Femur (tissue), 1 donor: ENCODE measurements around the gene S100A3.
"Not testable (repeated sequence)": the region's sequence is repeated elsewhere in the genome, so short reads cannot be mapped to it uniquely, and the experiment has no call there.

Source experiments
- DNase-seq: peaks from one replicate; pipeline ENCODE4 v3.0.0-alpha.2; 2017

Gene S100A3

GRCh38 chr1:153568367-153569099 lies 19.5 kb upstream of the S100A3 start:
- DNase-seq = peak; percentile 92

GRCh38 chr1:153567621-153568366 lies 18.7 kb upstream of the S100A3 start:
- peak; percentile 24 for DNase-seq

DNA sequence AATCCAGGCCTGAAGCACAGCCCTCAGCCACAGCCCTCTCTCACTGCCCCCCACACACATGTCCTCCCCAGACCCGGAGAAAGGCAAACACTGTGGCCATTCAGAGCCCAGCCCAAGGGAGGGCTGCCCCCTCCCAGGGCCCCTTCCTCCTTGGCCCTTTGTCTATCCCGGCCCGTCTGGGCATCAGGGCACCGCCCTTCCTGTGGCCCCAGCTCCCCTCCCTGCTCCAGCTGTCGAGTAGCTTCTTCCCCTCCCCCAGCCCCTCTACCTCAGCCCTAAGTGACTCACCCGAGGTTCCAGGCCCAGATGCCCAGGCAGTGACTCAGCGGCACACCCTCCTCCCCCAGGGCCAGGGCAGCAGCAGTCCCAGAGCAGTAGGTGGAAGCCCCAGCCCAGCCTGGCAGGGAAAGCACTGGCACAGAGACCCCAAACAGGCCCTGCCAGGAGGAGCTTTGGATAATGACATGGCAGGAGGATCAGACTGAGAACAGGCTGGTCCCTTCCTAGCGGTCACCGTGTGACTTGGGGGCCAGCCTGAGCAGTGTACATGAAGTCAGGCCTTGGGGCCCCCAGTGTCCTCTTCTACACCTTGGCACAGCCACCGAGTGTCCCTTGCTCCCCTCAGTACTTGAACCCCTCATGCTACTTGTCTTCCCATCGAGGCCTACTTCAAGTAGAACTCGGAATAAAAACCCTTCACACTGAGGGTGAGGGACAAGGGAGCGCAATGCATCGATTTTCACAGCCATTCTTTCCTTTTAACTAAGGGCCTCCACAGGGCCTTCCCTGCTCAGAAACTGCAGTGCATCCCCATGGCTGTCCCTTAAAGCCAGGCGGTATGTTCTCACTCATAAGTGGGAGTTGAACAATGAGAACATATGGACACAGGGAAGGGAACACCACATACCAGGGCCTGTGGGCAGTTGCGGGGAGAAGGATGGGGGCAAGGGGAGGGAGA lies 17.6 kb upstream of the S100A3 start:
- peak; percentile 94 for DNase-seq

DNA sequence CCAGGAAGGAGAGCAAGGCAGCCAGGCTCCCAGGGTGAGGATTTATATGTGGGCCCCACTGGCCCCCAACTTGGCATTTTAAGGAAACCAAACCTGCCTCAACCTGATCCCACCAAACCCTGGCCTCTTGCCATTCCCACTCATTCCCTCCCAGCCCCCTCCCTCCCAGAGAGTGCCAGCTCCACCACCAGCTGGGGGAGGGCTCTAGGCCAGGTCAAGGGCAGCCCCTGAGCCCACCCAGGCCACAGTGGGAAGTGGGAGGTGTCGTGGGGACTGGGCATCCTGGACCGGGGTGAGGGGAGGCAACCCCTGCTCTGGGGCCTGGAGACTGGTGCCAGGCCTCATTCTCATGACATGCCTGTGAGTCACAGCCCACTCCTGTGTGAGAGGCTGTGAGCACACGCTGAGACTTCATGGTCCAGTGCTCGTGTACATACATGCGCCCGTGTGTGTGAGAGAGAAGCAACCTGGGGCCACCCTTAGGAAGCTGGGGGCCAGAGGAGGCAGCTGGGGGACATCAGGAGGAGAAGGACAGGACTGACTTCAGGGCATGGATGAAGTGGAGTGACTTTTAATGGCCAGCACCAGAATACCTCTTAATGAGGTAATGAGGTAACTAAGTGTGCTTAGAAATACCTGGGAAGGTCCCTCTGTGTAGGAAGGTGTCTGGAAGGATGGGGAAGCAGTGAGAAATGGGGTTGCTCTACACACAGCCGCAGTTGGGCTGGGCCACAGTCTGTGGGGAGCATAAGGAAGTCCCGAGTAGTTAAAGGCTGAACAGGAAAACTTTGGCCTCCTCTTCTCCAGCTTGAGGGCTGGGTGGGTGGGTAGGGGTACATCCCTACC lies 16.7 kb upstream of the S100A3 start, which contains the start of gene S100A2:
Gene S100A2, minus strand, starts transcription at position 316 of the 846 bp plus-strand sequence. CDS start 1,967 bp downstream, outside the sequence.
- peak; percentile 55 for DNase-seq

DNA sequence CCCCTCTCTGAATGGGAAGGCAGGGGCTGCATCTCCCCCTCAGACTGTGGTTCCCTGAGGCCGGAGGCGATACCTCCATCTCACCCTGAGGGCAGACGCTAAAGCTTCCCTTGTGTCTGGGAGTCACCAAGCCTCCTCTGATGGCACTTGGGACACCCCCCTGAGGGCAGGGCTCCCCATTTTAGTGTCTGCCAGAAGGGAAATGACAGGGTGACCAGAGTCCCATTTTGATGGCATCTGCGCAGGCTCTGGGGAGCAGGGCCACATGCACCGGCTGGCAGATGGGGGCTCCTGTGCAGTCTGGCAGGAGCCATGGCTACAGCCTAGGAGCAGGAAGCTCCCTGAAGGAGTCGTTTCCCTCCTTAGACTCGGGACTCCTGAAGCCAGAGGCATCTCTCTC lies 14.9 kb upstream of the S100A3 start:
- no peak for DNase-seq

DNA sequence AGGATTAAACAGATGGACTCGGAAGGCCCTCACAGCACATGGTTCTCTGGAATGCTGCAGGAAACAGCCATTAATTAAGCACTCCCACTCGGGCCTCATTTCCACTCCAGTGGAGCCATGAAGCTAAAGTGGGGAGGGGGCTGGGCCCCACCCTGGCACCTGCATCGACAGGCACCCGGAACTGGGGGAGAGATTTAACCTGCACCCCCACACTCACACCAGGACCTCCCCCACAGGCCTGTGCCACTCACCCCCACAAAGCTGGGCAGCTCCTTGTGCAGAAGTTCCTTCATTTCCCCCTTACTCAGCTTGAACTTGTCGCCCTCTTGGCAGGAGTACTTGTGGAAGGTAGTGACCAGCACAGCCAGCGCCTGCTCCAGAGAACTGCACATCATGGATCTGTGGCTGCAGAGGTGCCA lies 14.4 kb upstream of the S100A3 start:
- DNase-seq = no peak

DNA sequence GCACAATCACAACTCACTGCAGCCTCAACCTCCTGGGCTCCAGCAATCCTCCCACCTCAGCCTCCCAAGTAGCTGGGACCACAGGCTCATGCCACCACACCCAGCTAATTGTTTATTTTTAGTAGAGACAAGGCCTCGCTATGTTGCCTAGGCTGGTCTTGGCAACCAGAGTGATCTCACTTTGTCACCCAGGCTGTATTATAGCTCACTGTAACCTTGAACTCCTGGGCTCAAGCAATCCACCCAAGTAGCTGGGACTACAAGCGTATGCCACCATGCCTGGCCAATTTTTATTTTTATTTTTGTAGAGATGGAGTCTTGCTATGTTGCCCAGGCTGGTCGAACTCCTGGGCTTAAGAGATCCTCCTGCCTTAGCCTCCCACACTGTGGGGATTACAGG lies 13.0 kb upstream of the S100A3 start:
- not testable (repeated sequence) for DNase-seq

DNA sequence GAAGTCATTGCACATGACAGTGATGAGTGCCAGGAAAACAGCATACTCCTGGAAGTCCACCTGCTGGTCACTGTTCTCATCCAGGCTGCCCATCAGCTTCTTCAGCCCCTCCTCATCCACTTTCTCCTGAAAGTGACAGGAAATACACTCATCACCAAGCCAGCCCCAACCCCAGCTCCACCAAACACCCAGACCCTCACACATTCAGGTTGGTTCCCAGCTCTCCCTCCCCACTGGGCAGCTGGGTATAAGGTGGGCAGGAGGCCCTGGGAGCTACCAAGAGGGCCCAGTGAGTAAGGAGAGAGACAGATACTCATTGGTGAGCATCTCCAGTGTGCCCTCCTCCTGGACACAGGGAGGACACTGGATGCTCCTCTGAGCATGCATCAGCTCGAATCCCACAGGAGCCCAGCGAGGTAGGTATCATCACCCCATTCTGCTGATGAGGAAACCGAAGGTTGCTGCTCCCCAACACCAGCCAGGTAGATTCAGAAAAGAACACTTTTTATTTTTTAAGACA lies 12.5 kb upstream of the S100A3 start:
- no peak for DNase-seq

DNA sequence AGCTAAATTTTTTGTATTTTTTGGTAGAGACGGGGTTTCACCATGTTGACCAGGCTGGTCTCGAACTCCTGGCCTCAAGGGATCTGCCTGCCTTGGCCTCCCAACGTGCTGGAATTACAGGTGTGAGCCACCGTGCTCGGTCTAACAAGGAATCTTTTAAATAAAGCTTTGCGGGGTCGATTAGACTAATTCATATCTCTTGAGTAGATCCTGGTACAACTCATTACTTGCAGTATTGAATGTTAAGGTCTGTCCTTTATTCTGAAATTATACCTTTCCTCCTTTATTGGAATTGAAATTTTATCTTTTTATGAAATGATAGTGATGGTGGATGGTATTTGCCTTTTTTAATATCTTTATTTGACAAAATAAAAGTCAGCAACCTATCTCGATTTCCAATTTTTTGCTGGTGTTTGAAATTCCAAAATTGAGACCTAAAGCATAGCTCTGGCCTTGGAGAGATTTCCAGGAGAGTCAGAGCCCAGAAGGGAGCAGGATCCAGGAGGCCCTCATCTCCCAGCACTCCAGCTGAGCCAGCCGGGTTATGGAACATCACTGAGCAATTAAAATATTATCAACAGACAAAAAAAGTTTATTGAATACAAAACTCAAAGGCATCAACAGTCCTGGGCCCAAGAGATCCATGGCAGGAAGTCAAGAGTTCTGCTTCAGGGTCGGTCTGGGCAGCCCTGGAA lies 11.9 kb upstream of the S100A3 start:
- no peak for DNase-seq

DNA sequence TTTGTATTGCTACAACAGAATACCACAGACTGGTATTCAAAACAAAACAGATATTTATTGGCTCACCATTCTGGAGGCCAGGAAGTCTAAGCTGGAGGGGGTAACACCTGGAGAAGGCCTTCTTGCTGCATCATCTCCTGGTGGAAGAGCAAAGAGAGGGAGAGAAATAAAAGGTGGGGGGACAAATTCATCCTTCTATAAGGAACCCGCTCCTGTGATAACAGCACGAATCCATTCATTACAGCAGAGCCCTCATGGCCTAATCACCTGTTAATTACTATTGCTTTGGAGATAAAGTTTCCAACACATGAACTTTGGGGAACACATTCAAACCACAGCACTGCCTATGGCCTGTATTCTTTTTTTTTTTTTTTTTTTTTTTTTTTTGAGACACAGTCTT lies 11.2 kb upstream of the S100A3 start:
- DNase-seq = no peak

- no peak for DNase-seq
Measured at GRCh38 chr1:153557877-153558276, 8.8 kb upstream of the S100A3 start.

DNA sequence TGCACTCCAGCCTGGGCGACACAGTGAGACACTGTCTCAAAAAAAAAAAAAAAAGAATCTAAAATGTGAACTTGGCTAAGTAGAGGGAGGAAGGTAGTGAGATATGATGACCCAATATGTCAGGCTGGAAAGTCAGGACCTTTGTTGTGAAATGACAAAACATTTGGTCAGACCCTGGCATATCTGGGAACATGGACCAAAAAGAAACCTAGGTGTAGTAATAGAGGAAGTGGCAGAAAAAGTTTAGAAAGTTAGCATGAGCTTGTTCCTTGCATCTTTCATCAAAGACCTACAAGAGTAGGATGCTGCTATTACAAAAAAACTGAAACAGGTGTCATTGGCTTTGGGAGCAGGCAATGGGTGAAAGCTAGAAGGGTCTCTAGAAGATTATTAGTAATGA lies 7.3 kb upstream of the S100A3 start:
- no peak for DNase-seq

- DNase-seq = peak; percentile 59
Measured at GRCh38 chr1:153553830-153554541, 4.9 kb upstream of the S100A3 start.

DNA sequence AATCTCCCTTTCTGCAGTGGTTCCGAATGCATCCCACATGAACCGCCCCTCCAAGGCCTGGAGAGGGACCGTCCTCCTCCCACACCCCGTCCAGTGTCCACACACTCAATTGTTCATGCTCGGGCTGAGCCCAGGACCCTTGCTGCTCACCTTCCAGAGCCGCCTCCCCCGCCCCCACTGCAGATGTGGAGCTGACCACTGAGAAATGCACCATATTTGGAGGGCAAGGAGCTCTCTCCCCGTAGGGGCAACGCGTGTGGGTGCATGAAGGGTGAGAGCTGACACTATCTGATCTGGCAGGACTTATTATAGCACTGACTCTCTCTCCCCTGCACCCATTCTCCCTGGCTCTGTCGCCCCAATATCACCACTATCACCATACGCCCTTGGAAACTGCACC lies 4.0 kb upstream of the S100A3 start:
- DNase-seq = no peak

DNA sequence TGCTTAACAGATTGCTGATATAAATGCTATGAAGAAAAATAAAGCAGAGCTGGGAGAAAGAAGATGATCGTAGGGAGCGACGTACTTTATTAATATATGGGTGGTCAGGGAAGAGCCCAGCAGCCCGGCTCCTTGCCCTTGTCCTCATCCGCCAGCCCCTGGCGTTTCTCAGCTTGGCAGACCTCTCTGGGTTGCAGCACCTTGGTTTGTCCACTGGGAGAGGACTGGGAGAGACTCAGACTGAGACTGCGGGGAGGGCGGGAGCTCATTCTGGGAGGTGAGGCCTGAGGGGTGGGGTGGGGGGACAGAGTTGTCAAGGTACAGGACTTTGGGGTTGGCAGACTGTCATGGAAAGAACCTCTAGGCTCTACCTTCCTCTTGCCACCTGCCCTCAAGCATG lies 3.3 kb upstream of the S100A3 start:
- no peak for DNase-seq

DNA sequence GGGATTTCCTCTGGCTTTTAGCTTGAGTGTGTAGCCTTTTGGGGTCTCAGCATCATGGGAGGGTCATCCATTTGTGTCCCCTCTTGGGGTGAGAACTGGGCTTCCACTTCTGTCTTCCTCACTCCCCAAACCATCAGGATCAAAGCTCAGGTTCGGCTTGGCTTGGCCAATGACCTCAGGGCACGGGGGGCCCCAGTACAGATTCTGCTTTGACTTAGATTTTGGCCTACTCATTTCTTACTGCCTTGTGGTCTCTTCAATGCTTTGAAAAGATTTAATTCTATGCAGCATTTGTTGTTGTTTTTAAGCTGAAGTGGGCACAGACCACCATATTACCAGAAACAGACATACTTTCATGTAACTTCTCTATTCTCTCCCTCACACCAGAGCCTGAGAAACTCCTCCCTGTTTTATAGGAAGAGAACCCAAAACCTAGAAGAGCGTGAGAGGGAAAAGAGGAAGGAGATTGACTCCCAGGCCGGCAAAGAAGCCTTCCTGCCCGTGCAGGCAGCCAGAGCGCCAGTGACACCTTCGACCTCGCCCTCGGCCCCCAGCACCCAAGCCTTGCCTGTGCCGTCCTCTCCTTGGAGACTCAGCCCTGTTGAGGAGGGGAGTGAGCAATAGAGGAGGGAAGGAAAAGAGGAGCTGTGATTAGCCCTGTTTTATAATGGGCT lies 1.9 kb upstream of the S100A3 start:
- no peak for DNase-seq

DNA sequence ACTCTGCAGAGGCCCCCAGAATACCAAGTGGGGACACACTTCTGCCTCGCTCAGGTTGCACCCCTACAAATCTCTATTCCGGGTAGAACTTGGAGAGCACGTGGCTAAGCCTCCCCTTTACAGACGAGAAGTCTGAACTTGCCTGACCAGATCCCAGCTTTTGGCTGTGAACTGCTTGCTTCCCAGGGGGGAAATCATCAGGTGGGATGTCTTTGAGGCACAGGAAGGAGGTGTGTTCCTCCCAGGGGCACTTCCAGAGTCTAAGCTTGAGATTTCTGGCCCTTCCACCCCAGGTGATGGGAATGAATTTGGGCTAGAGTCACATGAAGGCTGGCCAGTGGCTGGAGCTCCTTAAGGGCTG lies 1.3 kb upstream of the S100A3 start:
- DNase-seq = no peak

- peak; percentile 28 for DNase-seq
Measured at GRCh38 chr1:153549741-153550397, 811 bp upstream of the S100A3 start.
